KOPT-K1 (cell line): ENCODE measurements around the gene CD300E.
"Not testable (repeated sequence)": the region's sequence is repeated elsewhere in the genome, so short reads cannot be mapped to it uniquely, and the experiment has no call there.

ENCODE experiments used
- H3K27ac ChIP-seq: fragments of 200-600 bp; sonication (generic); 2 replicates; pipeline ENCODE4 v1.5.1; 2016; ENCODE audit warnings: antibody characterized with exemption, mild to moderate bottlenecking, low read depth, low read length; ENCODE audit not compliant: poor library complexity, severe bottlenecking
- H3K36me3 ChIP-seq: fragments of 200-600 bp; sonication (generic); 2 replicates; pipeline ENCODE4 v1.5.1; 2017; ENCODE audit warnings: antibody characterized with exemption, mild to moderate bottlenecking, low read length, moderate library complexity; ENCODE audit not compliant: insufficient read depth
- H3K9me3 ChIP-seq: fragments of 200-600 bp; sonication (generic); 2 replicates; pipeline ENCODE4 v1.5.1; 2017; ENCODE audit warnings: antibody characterized with exemption, low read length, mild to moderate bottlenecking; ENCODE audit not compliant: insufficient read depth, poor library complexity, severe bottlenecking

Gene CD300E

DNA sequence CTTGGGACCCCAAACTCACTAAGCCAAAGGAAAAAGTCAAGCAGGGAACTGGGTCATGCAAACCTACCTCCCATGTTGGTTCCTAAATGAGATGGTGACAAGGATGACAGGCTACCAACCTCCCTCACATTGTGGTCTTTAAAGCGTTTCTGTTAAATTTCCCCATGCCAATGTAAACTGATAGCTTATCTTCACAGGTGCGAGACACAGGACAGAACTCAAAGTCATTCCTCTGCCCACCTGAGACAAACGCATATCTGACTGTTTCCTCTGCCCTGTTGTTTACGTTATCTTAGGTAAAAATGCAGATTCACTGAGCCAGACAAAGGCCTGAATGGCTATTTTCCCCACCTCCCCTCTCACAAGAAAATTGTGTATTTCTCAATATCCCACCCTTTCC is 19.0 kb upstream of the CD300E start:
- no peaks in the 10 kb centered on the region for H3K9me3 ChIP-seq
- no peak overlapping the region for H3K27ac ChIP-seq
- no peaks in the 10 kb centered on the region for H3K36me3 ChIP-seq

GRCh38 chr17:74641958-74642298 is 18.4 kb upstream of the CD300E start:
- Histone ChIP-seq H3K27ac (no peak overlapping the region), H3K36me3 (no peaks in the 10 kb centered on the region), H3K9me3 (no peaks in the 10 kb centered on the region)

DNA sequence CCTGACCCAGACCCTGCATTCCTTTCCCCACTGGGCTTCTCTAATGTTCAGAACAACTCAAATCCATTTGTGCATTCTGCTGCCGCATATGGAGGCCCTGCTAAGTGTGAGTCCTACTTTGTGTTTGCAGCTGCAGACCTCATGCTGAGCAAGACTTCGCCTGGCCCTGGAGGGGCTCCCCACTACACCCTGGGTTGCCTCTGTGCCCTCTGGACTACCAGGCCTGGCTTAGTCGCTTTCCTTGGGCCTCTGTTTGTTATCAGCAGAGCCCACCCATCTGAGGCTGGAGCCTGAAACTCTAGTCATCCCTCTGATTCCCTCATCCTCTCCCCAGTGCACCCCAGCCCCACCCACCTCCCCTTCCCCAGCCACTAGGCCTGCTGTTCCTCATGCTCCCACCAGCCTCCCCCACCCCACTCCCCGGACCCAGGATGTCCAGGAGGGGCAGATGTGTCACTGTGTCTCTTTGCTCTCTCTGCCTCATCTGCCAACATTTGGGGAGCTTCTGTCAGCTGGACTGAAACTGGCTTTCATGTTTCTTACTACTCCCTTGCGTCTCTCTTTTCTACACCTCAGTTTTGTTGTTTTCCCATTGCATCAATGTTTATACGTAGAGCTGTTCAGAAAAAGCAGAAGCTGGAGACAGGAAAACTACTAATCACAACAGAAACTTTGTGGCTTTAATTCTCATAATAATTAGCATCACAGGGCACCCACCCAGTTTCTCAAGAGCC is 17.9 kb upstream of the CD300E start:
- Histone ChIP-seq H3K27ac (no peak overlapping the region), H3K9me3 (no peaks in the 10 kb centered on the region), H3K36me3 (no peaks in the 10 kb centered on the region)

GRCh38 chr17:74639704-74640151 is 16.2 kb upstream of the CD300E start:
- Histone ChIP-seq H3K36me3 (no peaks in the 10 kb centered on the region), H3K9me3 (no peaks in the 10 kb centered on the region), H3K27ac (no peak overlapping the region)

DNA sequence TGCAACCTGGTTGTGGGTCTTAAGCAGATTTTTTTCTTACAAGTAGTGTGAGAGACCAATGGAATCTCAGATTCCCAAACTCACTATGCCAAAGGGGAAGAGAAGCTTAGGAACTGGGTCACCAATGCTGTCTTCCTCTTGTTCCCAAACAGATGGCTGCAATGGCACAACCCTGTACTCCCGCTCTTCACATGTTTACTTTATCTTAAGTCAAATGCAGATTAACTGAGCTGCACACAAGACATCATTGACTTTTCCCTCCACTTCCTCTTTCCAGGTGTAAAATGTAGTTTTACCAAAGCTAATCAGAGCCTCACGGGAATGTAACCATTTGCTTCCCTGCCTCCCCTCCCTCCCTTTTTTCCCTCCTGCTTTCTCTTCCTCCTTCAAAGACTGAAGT is 14.4 kb upstream of the CD300E start:
- no peaks in the 10 kb centered on the region for H3K9me3 ChIP-seq
- no peaks in the 10 kb centered on the region for H3K36me3 ChIP-seq
- H3K27ac ChIP-seq: no peak overlapping the region

- Histone ChIP-seq H3K27ac (no peak overlapping the region), H3K36me3 (no peaks in the 10 kb centered on the region), H3K9me3 (no peaks in the 10 kb centered on the region)
Measured at GRCh38 chr17:74637265-74637664, 13.7 kb upstream of the CD300E start.

DNA sequence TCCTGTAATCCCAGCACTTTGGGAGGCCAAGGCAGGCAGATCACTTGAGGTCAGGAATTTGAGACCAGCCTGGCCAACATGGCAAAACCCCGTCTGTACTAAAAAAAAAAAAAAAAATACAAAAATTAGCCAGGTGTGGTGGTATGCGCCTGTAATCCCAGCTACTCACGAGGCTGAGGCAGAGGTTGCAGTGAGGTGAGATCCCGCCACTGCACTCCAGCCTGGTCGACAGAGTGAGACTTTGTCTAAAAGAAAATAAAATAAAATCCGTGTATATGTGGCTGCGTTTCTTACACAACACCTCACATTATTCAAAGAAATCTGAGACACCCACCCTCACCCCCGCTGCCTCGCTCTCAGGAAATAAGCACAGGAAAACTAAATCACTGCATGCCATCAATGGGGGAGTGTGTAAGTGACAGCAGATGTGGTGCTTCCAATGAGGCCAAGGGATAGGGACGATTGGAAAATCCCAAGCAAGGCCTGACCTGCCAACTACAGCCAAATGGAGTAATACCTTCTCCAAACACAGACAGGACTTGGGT is 13.1 kb upstream of the CD300E start:
- H3K27ac ChIP-seq, H3K36me3 ChIP-seq, H3K9me3 ChIP-seq: not testable (repeated sequence)

- no peak overlapping the region for H3K27ac ChIP-seq
- no peaks in the 10 kb centered on the region for H3K9me3 ChIP-seq
- H3K36me3 ChIP-seq: no peaks in the 10 kb centered on the region
Measured at GRCh38 chr17:74635418-74635817, 11.9 kb upstream of the CD300E start.

DNA sequence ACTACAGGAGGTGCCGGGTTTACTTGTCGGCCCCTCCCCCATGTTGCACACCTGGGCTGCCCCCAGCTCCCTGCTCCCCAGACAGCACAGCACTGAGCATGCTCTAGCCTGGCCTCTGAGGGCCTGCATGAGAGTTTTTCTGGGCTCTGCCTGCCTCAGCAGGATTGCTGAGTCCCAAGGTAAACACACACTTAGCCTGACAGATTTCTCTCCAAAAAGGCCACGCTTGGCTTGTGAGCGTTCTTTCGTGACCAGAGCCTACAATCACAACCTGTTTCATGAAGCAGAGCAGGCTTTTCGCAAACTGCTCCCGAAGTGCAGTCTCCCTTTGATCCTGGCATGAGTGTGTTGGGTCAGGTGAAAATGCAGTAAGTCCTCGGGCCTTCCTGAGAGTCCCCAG is 9.8 kb upstream of the CD300E start:
- Histone ChIP-seq H3K9me3 (no peaks in the 10 kb centered on the region), H3K36me3 (no peaks in the 10 kb centered on the region), H3K27ac (no peak overlapping the region)

DNA sequence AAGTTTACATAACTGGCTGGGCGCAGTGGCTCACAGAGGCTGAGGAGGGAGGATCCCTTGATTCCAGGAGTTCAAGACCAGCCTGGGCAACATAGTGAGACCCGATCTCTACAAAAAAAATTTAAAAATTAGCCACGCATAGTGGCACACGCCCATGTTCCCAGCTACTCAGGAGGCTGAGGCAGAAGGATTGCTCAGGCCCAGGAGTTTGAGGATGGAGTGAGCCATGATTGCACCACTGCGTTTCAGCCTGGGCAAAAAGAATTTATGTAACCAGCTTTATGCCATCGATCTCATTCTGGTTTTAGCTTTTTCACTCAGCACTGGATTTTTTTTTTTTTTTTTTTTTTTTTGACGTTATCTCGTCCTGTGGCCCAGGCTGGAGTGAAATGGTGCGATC is 9.1 kb upstream of the CD300E start:
- Histone ChIP-seq H3K36me3 (no peaks in the 10 kb centered on the region), H3K9me3 (peaks cover 2% of the 10 kb centered on the region), H3K27ac (no peak overlapping the region)

DNA sequence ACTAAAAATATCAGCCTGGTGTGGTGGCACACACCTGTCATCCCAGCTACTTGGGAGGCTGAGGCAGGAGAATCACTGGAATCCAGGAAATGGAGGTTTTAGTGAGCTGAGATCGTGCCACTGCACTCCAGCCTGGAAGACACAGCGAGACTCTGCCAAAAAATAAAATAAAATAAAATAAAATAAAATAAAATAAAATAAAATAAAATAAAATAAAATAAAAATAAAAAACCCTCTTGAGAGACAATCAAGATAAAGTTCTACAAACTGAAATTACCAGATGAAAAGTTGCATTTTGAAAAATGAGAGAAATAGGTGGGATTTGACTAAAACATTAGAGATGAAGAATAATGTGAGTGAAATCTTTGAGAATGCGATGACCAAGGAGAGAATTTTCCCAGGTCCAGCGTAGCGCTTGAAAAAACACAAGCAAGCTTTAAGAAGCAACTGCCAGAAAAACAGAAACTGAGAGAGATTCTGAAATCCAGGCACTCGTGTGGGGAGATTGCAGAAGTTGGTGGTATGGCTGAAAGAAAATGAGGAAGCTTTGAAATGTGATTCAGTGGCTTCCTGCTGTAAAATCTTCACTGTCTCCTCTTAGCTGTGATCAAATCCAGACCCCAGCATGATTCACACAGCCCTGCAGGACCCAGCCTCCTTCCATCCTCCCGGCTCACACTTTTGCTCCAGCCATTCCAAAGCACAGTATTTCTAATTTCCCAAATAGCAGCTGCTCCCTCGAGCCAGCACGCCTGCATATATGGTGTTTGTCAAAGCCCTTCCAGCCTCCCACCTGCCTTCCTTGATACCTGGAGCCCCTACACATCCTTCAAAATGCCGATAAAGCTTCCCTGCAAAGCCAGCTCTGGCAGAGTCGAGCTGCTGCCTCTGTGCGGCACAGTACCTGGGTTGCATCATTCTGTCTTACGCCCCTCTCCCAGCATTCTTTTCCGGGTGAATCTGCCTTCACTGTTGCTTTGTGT is 8.2 kb upstream of the CD300E start:
- Histone ChIP-seq H3K36me3 (no peaks in the 10 kb centered on the region), H3K27ac (no peak overlapping the region), H3K9me3 (peaks cover 10% of the 10 kb centered on the region)

DNA sequence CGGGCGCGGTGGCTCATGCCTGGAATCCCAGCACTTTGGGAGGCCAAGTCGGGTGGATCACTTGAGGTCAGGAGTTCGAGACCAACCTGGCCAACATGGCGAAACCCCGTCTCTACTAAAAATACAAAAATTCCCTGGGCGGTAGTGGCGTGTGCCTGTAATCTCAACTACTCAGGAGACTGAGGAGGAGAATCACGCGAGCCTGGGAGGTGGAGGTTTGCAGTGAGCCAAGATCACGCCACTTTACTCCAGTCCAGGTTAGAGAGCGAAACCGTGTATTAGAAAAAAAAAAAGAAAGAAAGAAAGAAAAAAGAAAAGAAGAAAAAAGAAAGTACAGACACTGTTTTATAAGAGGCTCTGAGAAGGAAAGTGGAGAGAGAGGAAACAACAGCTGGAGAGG is 6.7 kb upstream of the CD300E start:
- peaks cover 20% of the 10 kb centered on the region for H3K9me3 ChIP-seq
- H3K36me3 ChIP-seq, H3K27ac ChIP-seq: not testable (repeated sequence)

- H3K36me3 ChIP-seq: no peaks in the 10 kb centered on the region
Measured at GRCh38 chr17:74625661-74626060, 2.1 kb upstream of the CD300E start.

GRCh38 chr17:74624131-74624530 is 593 bp upstream of the CD300E start:
- Histone ChIP-seq H3K27ac (no peak overlapping the region), H3K36me3 (no peaks in the 10 kb centered on the region), H3K9me3 (peaks cover 20% of the 10 kb centered on the region)

More at GRCh38 chr17:74625661-74626060, 2.1 kb upstream of the CD300E start:
- Histone ChIP-seq H3K9me3 (peaks cover 20% of the 10 kb centered on the region), H3K27ac (no peak overlapping the region)

GRCh38 chr17:74619077-74619673 is 4.4 kb downstream of the CD300E start:
- Histone ChIP-seq H3K9me3 (no peaks in the 10 kb centered on the region), H3K27ac (no peak overlapping the region)

More at GRCh38 chr17:74619077-74619673, 4.4 kb downstream of the CD300E start:
- H3K36me3 ChIP-seq: no peaks in the 10 kb centered on the region
